ENCODE results near the gene PARS2. TPM values are rescaled to one million over a fixed set of nuclear protein-coding genes. Genes with fewer than 3 reads are reported as not detected.

Gene PARS2
- total RNA-seq, 1 experiment from 2014 or later, result 10.3 TPM

- peak; percentile 17 for DNase-seq (ENCODE audit: low read depth)
These were observed 10.6 kb upstream of the PARS2 start for GRCh38 chr1:54774820-54775498.

DNA sequence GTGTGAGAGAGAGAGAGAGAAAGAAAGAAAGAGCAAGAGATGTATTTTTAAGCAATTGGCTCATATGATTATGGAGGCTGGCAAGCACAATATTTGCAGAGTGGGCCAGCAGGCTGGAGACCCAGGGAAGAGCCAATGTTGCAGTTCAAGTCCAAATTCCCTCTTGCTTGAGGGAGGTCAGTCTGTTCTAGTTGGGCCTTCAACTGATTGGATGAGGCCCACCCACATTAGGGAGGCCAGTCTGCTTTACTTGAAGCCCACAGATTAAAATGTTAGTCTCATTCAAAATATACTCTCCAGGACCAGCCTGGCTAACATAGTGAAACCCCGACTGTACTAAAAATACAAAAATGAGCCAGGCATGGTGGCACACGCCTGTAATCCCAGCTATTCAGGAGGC is 8.6 kb upstream of the PARS2 start:
- no peak for DNase-seq (ENCODE audit: low read depth)

GRCh38 chr1:54768093-54768492 is 3.8 kb upstream of the PARS2 start:
- DNase-seq (ENCODE audit: low read depth), result peak; percentile 14

DNA sequence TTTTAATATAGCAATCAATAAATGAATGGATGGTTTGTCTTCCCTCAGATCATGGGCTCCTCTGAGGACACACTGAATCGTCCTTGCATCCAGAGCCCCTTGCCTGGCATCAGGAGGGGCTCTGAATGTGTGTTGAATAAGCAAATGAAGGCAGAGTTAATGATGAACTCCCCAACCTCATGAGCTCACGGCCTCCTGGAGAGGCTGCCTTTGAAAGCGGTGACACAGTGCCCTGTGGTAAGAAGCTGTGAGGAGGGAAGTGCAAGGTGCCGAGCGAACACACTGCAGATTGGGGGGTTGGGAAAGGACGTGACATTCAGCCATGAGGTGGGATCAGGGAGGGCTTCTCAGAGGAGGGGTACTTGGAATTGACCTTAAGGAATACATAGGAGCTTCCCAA is 3.2 kb upstream of the PARS2 start:
- DNase-seq (ENCODE audit: low read depth), result no peak

DNA sequence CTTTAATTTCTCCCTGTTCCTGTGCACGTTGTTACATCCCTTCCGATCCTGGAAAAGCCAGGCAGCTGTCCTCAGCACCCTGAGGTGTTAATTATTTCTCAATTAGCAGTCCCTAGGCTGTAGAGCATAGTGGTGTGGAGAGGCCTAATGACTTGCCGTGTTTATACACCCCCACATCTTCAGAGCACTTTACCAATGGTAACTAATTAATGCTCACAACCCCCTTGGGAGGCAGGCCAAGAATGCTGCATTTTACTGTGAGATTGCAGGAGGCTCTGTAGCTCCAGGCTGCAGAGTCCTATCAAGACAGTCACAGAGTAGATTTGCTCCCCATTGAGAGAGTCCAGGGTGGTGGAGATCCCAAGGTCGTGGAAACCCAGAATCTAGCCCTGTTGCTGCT is 2.4 kb upstream of the PARS2 start:
- DNase-seq (ENCODE audit: low read depth), result no peak

- DNase-seq (ENCODE audit: low read depth), result no peak
These were observed 719 bp upstream of the PARS2 start for GRCh38 chr1:54764922-54765561.

DNA sequence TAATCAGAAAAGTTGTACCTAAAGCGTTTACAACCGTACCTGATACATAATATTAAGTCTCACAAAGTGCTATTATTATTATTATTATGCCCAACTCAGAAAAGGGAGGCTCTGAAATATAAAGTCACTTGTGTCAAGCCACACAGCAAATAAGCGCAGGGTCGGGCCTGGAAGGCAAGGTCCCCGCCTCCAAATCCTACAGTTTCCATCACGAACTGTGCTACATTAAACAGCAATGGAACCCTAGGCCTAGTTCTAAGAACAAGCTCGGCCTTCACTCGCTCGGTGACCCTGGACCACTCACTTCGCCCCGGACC is 549 bp downstream of the PARS2 start:
- no peak for DNase-seq (ENCODE audit: low read depth)

GRCh38 chr1:54758678-54759348 is 5.5 kb downstream of the PARS2 start:
- DNase-seq (ENCODE audit: low read depth), result no peak

DNA sequence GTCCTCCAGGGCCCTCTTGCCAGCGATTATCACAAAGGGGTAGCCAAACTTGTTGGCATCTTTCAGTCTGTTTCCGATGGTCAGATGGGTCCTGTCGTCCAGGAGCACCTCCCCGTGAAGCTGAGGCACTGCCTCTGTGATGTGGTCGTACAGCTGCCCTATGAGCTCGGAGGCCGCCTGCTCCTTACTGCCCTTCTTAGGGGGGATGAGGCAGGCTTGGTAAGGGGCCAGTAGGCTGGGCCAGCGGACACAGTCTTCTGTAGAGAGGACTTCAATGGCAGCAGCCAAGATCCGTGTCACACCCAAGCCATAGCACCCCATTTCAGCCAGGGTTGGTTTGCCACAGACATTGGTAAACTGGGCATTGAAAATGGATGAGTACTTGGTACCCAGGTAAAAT is 6.5 kb downstream of the PARS2 start:
- no peak for DNase-seq (ENCODE audit: low read depth)

DNA sequence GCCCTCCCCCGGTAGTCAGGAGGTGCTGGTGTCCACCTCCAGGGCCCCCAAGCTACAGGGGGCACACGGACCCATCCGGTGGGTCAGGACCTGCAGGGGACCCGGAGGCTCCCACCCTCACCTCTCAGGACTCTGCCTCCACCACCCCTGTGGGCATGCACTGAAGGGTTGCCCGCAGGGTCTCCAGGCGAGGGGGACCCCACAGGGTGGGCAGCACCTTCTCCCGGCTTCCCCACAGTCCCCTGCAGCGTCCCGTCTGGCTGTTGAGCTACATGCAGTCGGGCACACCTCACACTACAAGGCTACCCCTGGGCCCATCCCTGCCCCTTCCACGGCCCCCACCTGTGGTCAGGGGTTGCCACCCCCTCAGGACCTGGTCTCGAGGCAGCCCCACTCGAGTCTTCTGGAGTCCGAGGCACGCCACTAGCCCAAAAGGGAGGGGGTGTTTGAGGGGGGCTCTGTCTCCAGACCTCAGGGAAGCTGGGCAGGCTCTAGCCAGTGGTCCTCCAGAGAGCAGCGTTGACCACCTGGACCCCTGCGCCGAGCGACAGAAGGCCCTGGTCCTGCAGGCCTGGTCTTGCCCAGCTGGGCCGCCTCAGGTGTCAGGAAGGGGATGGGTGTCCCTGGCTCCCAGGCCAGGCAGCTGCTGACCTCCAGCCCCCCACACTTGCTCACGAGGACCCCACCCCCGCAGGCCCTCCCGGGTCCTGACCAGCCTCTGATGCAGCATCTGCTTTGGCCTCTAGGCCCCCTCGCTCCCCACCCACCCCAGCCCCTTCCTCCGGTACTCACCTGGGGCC is 9.6 kb downstream of the PARS2 start:
- DNase-seq (ENCODE audit: low read depth), result no peak

GRCh38 chr1:54754045-54754444 is 10.3 kb downstream of the PARS2 start:
- no peak for DNase-seq (ENCODE audit: low read depth)

DNA sequence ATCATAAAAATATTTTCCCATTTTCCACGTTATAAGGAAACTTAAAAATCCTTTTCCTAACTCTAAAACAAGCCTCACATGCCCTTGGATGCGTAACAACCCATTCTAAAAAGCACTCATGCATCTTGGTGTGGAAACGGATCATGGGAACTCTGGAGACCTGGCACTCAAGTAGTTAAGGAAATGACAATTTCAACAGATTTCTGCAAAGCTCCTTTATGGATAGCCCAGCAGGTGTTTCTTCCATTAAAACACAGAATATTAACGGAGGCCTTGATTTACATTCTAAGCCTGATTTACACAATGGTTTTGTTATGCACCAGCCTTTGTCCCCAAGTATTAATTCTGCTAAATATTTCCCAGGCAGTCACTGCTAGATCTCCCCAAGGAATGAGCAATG is 12.9 kb downstream of the PARS2 start:
- no peak for DNase-seq (ENCODE audit: low read depth)

GRCh38 chr1:54750596-54750995 is 13.7 kb downstream of the PARS2 start:
- no peak for DNase-seq (ENCODE audit: low read depth)

GRCh38 chr1:54748094-54748835 is 16.1 kb downstream of the PARS2 start:
- no peak for DNase-seq (ENCODE audit: low read depth)

DNA sequence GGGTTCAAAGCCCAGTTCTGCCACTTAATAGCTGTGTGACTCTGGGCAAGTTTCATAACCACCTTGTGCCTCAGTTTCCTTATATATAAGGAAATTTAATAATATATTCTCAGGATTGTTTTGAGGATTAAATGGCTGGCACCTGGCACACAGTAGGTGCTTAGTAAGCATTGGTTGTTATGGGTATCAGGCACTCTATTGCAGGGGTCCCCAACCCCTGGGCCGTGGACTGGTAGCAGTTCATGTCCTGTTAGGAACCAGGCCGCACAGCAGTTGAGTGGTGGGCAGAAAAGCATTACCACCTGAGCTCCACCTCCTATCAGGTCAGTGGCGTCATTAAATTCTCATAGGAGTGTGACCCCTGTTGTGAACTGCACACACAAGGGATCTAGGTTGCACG is 18.5 kb downstream of the PARS2 start:
- no peak for DNase-seq (ENCODE audit: low read depth)

DNA sequence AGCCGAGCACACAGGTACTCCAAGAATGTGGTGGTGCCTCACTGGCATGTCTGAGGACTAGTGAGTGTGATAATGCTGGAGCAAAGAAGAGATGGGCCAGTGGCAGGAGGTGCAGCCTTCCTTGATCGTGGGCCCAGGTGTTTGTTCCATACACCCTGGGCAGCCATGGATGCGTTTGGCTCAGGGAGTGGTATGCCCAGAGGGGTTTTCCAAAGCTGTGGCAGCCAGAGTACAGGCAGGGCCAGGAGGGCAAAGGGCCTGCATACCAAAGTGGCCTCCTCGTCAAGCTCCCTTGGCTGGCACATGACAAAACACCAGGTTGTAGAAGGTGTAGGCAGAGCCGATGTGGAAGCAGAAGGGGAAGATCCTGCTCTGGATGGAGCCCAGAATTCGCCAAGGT is 19.0 kb downstream of the PARS2 start:
- no peak for DNase-seq (ENCODE audit: low read depth)

DNA sequence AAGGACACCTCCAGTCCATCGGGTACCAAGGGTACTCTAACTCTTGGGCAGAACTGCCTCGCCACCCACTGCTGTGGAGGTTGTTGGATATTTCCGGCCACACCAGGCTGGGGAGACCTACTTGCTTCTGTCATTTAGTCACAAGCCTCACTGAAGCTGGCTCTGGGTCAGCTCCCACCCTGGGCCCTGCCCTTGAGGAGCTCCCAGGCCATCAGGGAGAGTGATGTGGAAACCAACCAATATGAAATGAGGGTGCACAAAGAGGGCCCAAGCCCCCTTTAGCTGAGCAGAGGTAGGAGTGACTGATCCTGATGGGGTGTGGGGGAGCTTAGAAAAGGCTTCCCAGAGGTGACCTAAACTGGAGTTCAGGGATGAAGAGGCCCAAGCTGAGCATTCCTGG is 19.6 kb downstream of the PARS2 start:
- no peak for DNase-seq (ENCODE audit: low read depth)

DNA sequence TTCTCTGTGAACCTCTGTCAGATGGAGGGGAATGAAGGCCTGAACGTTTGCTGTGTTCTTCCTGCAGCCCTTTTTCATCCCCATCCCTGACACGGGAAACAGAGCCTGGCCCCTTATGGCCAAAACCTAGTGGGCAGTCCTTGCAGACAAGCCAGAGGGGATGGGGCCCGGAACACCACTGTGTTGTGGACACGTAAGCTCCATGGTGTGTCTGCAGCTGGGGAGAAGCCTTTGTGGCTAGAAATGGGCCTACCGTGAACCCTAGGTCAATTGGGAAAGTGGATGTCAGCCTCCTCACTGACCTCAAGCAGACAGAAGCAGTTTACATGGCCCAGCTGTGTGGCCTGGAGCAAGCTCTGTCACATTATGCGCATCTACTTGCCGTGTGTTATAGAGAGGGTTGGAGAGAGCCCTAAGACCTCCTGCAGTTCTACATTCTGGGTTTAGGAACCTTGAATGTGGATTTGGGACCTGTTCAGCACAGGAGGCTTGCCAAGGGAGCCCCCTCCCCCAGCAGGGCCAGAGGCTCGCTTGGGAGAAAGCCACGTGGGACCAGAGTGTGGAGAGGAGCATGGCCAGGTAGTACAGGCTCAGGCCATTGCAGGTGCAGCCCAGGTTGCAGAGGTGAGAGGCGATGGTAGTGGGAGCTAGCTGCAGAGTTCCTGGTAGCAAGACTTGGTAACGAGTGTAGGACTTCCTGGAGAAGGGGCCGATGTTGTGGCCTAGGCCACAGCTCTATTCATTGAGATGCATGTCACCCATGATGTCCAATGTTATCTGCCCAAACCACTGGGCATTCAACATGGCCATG is 20.7 kb downstream of the PARS2 start:
- no peak for DNase-seq (ENCODE audit: low read depth)

- no peak for DNase-seq (ENCODE audit: low read depth)
These were observed 22.0 kb downstream of the PARS2 start for GRCh38 chr1:54742282-54742681.

DNA sequence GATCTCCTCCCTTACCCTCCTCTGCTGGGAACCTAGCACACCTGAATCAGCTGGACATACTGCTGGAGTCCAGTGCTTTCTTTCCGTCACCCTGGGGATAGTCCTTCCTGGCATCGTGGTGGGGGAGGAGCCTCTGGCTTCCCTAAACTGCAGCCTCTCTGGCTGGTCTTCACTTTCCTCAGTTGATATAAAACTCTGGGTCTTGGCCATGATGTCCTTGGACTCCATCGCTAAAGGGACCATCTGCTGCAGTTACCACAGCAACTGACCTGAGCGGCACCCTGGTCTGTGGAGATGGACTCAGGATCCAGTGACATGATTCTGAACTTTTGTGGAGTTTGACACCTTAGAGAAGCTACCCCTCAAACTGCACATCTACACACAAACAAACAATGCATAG is 22.8 kb downstream of the PARS2 start:
- DNase-seq (ENCODE audit: low read depth), result no peak

GRCh38 chr1:54738244-54738643 is 26.1 kb downstream of the PARS2 start:
- DNase-seq (ENCODE audit: low read depth), result no peak

Measured in M059J (cell line).